GM20000 (cell line): Measurements from ENCODE around the gene IREB2.

Experiments used
- DNase-seq: peaks from one replicate; pipeline ENCODE4 v3.0.0; 2012; ENCODE audit warnings: low spot score
- TF ChIP-seq, protein P1 (sequence below): IDR thresholded peaks from 2 replicates; pipeline ENCODE4 v1.5.1; 2012; ENCODE audit warnings: mild to moderate bottlenecking, control low read depth; ENCODE audit errors: extremely low read depth, missing control alignments

The IREB2 gene, protein sequence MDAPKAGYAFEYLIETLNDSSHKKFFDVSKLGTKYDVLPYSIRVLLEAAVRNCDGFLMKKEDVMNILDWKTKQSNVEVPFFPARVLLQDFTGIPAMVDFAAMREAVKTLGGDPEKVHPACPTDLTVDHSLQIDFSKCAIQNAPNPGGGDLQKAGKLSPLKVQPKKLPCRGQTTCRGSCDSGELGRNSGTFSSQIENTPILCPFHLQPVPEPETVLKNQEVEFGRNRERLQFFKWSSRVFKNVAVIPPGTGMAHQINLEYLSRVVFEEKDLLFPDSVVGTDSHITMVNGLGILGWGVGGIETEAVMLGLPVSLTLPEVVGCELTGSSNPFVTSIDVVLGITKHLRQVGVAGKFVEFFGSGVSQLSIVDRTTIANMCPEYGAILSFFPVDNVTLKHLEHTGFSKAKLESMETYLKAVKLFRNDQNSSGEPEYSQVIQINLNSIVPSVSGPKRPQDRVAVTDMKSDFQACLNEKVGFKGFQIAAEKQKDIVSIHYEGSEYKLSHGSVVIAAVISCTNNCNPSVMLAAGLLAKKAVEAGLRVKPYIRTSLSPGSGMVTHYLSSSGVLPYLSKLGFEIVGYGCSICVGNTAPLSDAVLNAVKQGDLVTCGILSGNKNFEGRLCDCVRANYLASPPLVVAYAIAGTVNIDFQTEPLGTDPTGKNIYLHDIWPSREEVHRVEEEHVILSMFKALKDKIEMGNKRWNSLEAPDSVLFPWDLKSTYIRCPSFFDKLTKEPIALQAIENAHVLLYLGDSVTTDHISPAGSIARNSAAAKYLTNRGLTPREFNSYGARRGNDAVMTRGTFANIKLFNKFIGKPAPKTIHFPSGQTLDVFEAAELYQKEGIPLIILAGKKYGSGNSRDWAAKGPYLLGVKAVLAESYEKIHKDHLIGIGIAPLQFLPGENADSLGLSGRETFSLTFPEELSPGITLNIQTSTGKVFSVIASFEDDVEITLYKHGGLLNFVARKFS

DNA sequence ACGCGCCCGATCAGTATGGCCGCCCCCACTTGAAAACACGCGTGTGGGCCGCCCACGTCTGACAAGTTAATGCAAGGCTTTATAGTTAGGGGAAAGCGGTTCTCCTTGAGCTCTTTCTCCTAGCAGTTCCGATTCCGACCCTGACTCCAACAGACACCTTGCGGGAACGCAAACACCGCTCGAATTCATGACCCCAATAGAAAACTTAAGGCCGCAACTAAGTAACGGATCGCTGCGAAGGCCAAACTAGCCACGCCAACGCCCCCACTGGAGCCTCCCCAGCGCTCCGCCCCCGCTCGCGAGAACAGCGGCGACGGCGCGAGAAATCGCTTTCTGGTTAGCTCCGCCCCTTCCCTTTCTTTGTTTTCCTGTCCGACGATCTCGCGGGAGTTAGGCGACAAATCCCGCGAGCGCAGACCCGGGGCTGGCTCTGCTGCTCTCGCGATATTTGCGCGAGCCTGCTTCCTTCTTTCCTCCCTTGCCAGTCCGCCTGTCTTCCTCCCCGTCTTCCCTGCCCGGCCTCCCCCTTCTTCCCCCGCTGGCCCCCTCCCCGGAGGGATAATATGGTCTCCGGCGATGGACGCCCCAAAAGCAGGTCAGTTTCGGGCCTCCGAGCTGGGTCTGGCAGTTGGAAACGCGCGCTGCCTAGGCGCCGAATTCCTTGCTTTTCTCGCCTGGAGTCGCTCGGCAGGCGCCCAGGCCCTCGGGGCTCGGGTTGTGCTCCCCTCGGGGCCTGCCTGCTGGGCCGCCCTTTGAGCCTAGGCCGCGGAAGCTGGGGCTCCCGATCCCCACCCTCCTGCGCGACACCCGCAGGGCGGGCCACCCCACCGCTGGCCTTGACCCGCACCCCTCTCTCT lies at the start of gene IREB2:
TSS of gene IREB2 (plus strand) at position 455 of the 857 bp plus-strand sequence. CDS start at position 577, 122 bp downstream.
- TF ChIP-seq, protein P1, sequence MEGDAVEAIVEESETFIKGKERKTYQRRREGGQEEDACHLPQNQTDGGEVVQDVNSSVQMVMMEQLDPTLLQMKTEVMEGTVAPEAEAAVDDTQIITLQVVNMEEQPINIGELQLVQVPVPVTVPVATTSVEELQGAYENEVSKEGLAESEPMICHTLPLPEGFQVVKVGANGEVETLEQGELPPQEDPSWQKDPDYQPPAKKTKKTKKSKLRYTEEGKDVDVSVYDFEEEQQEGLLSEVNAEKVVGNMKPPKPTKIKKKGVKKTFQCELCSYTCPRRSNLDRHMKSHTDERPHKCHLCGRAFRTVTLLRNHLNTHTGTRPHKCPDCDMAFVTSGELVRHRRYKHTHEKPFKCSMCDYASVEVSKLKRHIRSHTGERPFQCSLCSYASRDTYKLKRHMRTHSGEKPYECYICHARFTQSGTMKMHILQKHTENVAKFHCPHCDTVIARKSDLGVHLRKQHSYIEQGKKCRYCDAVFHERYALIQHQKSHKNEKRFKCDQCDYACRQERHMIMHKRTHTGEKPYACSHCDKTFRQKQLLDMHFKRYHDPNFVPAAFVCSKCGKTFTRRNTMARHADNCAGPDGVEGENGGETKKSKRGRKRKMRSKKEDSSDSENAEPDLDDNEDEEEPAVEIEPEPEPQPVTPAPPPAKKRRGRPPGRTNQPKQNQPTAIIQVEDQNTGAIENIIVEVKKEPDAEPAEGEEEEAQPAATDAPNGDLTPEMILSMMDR: no peak

DNA sequence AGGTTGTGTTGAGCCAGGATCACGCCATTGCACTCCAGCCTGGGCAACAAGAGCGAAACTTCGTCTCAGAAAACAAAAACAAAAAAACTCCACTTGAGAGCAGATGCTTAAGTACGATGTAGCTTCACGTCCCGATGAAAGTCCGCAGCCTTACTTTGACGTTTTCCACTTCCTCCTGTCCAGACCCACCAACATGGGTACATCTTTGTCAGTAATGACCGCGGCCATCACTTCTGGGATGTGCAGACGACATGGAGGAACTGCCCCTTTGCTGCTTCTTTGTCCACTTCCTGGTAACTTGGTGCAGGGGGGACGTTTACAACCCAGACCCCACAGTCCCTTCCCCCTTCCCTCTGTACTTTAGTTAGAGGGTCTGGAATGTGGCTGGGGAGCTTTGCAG lies 49.2 kb upstream of the IREB2 start:
- TF ChIP-seq, protein P1: no peak

More for the DNA sequence above, at the start of gene IREB2:
- DNase-seq: peak; percentile 97

DNA sequence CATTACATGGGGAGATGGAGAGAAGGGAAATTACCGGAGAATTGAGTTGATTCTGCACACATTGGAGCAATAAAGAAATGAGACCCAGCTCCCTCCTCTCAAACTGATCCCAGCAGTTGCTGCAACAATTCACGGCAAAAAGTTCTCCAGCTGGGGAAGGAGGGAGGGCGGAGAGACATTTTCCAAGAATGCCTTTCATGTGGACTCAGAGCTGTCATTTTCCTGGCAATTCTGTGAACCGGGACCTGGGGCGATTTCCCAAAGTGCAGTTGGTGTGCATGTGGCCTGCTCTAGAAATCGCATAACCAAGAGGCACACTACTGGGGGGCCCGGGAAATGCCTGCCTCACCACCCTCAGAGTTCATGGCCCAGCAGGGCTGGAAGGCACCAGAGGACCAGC lies 48.7 kb upstream of the IREB2 start:
- no peak for DNase-seq
- TF ChIP-seq, protein P1: no peak

More for the DNA sequence above, 49.2 kb upstream of the IREB2 start:
- no peak for DNase-seq

DNA sequence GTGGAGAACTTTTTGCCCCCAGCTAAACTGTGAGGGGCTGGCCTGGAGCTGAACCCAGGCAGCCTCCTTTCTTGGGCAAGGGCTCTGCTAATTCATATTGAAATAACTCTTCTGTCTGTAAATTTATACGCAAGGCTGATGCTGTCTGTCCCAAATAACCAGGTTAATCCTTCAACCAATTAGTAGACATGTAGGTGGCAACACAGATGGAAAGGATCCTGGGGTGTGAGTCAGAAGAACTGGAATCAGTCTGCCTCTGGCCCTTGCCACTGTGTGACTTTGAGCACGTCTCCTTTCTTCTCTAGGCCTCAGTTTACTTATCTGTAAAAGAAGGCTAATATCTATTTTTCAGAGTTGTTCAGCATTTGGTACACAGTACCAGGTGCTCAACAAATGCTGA lies 48.3 kb upstream of the IREB2 start:
- no peak for DNase-seq
- TF ChIP-seq, protein P1: no peak

DNA sequence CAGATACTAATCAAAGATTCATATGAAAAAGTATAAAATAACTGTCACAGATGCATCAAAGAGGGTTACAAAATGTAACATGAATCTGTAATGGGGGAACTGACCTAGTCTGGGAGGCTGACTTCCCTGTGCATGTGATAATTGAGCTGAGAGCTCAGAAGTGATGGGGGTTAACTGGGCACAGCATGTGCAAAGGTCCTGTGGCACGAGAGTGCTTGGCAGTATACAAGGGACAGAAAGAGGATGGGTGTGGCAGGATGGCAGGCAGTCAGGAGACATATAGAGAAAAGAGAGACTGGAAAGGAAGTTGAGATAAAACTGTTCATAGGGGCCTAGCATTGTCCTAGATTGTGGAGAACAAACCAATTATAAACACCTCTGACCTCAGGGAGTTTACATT lies 47.8 kb upstream of the IREB2 start:
- TF ChIP-seq, protein P1: no peak
- DNase-seq: no peak

DNA sequence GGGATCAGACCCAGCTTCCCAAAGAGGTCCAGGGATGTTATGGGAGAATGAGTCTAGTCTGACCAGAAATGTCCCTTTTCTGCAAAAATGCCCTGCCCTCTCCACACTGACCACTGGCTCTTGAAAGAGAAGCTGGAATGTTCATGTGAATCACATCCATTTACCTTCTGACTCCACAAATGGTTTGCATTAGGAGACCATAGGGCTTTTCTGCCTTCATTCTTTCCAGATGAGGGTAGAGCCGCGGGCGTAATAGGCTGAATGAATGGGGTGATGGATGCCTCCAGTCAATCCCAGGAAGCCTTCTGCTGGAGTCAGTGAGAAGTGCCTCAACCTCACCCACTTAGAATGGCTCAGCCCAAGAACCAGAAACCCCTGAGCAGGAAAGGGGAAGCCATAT lies 47.2 kb upstream of the IREB2 start:
- TF ChIP-seq, protein P1: no peak
- DNase-seq: no peak
